HG02884 (cell line): ENCODE results near the gene PPM1F.
"Not testable (repeated sequence)": the region's sequence is repeated elsewhere in the genome, so short reads cannot be mapped to it uniquely, and the experiment has no call there.

Experiments used
- ATAC-seq: cut with Tn5 transposase; IDR thresholded peaks from one replicate; pipeline ENCODE4 v1.9.1; 2021; ENCODE audit warnings: mild to moderate bottlenecking, moderate library complexity; ENCODE audit not compliant: unreplicated experiment

Gene PPM1F

GRCh38 chr22:21898354-21898896, 54.2 kb downstream of the PPM1F start:
- ATAC-seq = no peak

- ATAC-seq = no peak
Measured at GRCh38 chr22:21896951-21897513, 55.6 kb downstream of the PPM1F start.

GRCh38 chr22:21896275-21896674, 56.4 kb downstream of the PPM1F start:
- ATAC-seq = not testable (repeated sequence)

- ATAC-seq = no peak
Measured at GRCh38 chr22:21894799-21895198, 57.8 kb downstream of the PPM1F start.

GRCh38 chr22:21889251-21889990, 63.2 kb downstream of the PPM1F start:
- no peak for ATAC-seq

- ATAC-seq = no peak
Measured at GRCh38 chr22:21887841-21888240, 64.8 kb downstream of the PPM1F start.

- not testable (repeated sequence) for ATAC-seq
Measured at GRCh38 chr22:21883930-21884329, 68.7 kb downstream of the PPM1F start.

GRCh38 chr22:21882754-21883333, 69.8 kb downstream of the PPM1F start:
- ATAC-seq = not testable (repeated sequence)

- no peak for ATAC-seq
Measured at GRCh38 chr22:21881841-21882753, 70.6 kb downstream of the PPM1F start.

- no peak for ATAC-seq
Measured at GRCh38 chr22:21876486-21877176, 76.0 kb downstream of the PPM1F start.

- ATAC-seq = not testable (repeated sequence)
Measured at GRCh38 chr22:21874953-21875352, 77.7 kb downstream of the PPM1F start.

GRCh38 chr22:21873619-21874018, 79.0 kb downstream of the PPM1F start:
- no peak for ATAC-seq

GRCh38 chr22:21872741-21873140, 79.9 kb downstream of the PPM1F start:
- ATAC-seq = not testable (repeated sequence)
